HG02970 (cell line): Measurements from ENCODE around the gene ASB8.
A peak's percentile ranks its signal among the peaks of the same experiment; 100 is the strongest.

Experiments used
- ATAC-seq: cut with Tn5 transposase; IDR thresholded peaks from one replicate; pipeline ENCODE4 v1.9.1; 2021; ENCODE audit warnings: mild to moderate bottlenecking, moderate library complexity, moderate number of reproducible peaks; ENCODE audit not compliant: unreplicated experiment, low FRiP score

ASB8 gene

GRCh38 chr12:48106681-48107613 lies 50.4 kb downstream of the ASB8 start:
- no peak for ATAC-seq

- peak; percentile 68 for ATAC-seq
Observed at GRCh38 chr12:48105867-48106680, 51.2 kb downstream of the ASB8 start, which contains the start of gene SENP1. Gene SENP1 (minus strand): TSS chr12:48106079. CDS start chr12:48101472, 4,607 bp downstream.

- peak; percentile 32 for ATAC-seq
Observed at GRCh38 chr12:48105321-48105866, 51.9 kb downstream of the ASB8 start.

- no peak for ATAC-seq
Observed at GRCh38 chr12:48104531-48104930, 52.8 kb downstream of the ASB8 start.
